ENCODE data around the gene LCA5L.

LCA5L gene

DNA sequence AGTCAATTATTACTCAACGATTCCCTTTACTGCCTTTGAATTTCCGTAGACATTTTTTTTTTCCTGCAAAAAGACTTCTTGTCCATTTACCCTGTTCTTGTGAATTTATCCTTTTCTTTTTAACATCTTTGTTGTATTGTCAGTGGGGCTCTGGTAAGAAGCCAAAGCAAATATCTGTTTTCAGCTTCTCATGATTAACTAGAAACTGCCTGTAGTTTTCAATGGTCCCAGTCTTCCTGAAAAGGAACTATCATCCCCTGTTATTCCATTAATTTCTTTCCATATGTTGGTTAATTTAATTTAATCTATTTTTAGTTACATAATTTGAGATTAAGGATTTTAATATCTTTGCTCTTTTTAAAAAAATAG lies 34.2 kb upstream of the LCA5L start:
- TF ChIP-seq, protein P1, sequence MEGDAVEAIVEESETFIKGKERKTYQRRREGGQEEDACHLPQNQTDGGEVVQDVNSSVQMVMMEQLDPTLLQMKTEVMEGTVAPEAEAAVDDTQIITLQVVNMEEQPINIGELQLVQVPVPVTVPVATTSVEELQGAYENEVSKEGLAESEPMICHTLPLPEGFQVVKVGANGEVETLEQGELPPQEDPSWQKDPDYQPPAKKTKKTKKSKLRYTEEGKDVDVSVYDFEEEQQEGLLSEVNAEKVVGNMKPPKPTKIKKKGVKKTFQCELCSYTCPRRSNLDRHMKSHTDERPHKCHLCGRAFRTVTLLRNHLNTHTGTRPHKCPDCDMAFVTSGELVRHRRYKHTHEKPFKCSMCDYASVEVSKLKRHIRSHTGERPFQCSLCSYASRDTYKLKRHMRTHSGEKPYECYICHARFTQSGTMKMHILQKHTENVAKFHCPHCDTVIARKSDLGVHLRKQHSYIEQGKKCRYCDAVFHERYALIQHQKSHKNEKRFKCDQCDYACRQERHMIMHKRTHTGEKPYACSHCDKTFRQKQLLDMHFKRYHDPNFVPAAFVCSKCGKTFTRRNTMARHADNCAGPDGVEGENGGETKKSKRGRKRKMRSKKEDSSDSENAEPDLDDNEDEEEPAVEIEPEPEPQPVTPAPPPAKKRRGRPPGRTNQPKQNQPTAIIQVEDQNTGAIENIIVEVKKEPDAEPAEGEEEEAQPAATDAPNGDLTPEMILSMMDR (IDR thresholded peaks at IDR 0.05; ENCODE audit: borderline replicate concordance, insufficient read depth, low read depth, low read length), result no peak
- no peak overlapping the region for H3K4me3 ChIP-seq (ENCODE audit: low read depth, low read length)

DNA sequence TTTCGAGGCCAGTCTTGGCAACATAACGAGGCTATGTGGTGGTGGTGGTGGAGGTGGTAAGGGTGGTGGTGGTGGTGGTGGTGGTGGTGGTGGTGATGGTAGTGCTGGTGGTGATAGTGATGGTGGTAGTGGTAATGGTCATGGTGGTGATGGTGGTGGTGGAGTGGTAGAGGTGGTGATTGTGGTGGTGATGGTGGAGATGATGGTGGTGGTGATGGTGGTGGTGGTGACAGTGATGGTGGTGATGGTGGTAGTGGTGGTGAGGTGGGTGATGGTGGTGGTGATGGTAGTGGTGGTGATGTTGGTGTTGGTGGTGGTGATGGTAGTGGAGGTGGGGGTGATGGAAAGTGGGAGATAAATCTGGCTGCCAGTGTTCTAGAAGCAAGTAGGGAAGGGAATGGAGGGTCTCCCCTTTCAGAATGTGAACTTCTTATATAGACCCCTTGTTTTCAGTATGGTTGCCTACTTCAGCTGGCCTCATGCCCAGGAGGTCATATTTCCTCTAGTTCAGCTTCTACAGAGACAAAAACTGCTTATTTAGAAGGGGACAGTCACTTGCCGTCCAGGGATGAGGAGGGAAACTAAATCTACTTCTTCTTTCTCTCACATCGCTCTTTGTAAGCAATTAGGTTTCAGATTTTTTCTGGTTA lies 33.7 kb upstream of the LCA5L start:
- H3K4me3 ChIP-seq (ENCODE audit: low read depth, low read length), result no peak overlapping the region
- TF ChIP-seq, protein P1 (IDR thresholded peaks at IDR 0.05; ENCODE audit: borderline replicate concordance, insufficient read depth, low read depth, low read length), result no peak

DNA sequence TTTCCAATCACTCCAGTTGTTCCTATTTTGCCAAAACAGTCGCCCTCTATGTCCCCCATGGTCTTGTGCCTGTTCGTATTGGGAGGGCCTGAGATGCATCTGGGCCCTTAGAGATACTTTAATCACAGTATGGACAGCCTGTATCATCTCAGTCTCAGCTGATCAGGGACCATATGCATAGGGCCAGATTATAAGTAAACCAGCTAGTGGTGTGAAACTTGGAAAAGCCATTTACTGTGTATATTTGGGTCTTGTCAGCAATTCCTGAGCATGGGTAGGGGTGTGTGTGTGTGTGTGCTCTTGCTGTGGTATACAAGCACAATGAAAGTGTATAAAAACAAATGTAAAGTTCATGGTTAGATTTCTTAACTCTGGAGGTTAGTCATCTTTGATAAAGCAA lies 29.0 kb upstream of the LCA5L start:
- no peak overlapping the region for H3K4me3 ChIP-seq (ENCODE audit: low read depth, low read length)
- TF ChIP-seq, protein P1 (IDR thresholded peaks at IDR 0.05; ENCODE audit: borderline replicate concordance, insufficient read depth, low read depth, low read length), result no peak

DNA sequence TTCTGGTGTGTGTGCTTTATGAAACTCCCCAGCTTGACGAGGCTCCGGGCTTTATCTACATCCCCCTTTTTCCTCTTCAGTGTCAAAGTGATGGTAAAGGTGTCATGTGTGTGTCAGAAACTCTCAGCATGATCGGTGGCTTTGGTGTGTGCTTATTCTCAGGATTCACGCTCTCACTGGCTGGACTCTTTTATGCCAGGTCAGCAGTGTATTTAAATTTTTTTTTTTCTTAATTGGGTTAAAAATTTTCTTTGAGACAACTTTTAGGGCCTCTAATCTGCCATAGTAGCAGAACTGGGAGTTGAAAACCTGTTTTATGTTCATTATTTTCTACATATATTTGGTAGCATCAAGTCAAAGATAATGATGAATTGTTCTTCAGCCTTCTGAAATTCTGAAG lies 27.2 kb upstream of the LCA5L start:
- H3K4me3 ChIP-seq (ENCODE audit: low read depth, low read length), result no peak overlapping the region
- TF ChIP-seq, protein P1 (IDR thresholded peaks at IDR 0.05; ENCODE audit: borderline replicate concordance, insufficient read depth, low read depth, low read length), result no peak

DNA sequence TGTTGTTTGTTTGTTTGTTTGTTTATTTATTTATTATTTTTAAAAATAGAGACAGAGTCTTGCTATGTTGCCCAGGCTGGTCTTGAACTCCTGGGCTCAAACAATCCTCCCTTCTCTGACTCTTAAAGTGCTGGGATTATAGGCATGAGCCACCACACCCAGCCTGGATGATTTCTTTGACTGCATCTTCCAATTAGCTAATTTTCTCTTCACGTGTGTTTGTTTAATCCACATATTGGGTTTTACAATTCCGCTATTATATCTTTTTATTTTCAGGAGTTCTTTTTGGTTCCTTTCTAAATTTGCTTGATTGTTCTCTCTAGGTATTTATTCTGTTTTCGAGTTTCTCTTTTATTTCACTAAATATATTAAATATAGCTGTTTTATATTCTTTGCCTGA lies 26.0 kb upstream of the LCA5L start:
- H3K4me3 ChIP-seq (ENCODE audit: low read depth, low read length), result no peak overlapping the region
- TF ChIP-seq, protein P1 (IDR thresholded peaks at IDR 0.05; ENCODE audit: borderline replicate concordance, insufficient read depth, low read depth, low read length), result no peak

DNA sequence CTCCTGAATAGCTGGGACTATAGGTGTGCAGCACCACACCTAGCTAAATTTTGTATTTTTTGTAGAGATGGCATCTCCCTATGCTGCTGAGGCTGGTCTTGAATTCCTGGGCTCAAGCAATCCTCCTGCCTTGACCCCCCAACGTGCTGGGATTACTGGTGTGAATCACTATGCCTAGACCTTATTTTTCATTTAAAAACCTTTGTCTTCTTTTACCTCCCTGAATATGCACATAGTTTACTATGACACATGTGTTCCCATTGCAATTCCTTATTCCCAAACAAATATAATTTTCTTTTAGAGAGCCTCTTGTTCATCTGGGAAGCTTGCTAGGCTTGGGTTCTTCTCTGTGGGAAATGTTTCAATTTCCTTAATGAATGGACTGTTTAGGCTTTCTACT lies 23.0 kb upstream of the LCA5L start:
- no peak overlapping the region for H3K4me3 ChIP-seq (ENCODE audit: low read depth, low read length)
- TF ChIP-seq, protein P1 (IDR thresholded peaks at IDR 0.05; ENCODE audit: borderline replicate concordance, insufficient read depth, low read depth, low read length), result no peak

DNA sequence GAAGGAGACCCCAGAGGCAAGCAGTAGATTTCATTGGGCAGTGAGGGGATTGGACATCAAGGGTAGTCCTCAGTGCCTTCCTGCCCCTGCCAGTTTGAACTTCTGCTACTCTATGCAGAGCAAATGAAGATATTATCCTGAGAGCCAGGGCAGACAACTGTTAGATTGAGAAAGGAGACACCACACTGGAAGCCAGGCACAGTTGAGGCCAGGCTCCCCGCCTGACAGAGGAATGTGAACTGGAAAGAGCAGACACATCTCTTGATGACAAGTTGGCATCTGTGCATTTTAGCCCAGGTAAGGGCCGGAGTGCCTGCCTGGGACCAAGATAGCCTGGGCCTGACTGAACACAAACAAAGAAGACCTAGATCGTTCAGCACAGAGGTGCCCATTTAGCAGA lies 22.2 kb upstream of the LCA5L start:
- no peak overlapping the region for H3K4me3 ChIP-seq (ENCODE audit: low read depth, low read length)
- TF ChIP-seq, protein P1 (IDR thresholded peaks at IDR 0.05; ENCODE audit: borderline replicate concordance, insufficient read depth, low read depth, low read length), result no peak
